GM21381 (cell line): ENCODE measurements around the gene PKN1.
"Not testable (repeated sequence)": the region's sequence is repeated elsewhere in the genome, so short reads cannot be mapped to it uniquely, and the experiment has no call there.

Experiments used
- ATAC-seq: cut with Tn5 transposase; IDR thresholded peaks from one replicate; pipeline ENCODE4 v1.9.1; 2021; ENCODE audit warnings: mild to moderate bottlenecking, moderate library complexity; ENCODE audit not compliant: unreplicated experiment

The PKN1 gene

GRCh38 chr19:14452303-14452702 lies 19.2 kb downstream of the PKN1 start:
- not testable (repeated sequence) for ATAC-seq

- ATAC-seq = no peak
Measured at GRCh38 chr19:14459703-14460102, 26.6 kb downstream of the PKN1 start.

GRCh38 chr19:14460935-14461334 lies 27.8 kb downstream of the PKN1 start:
- ATAC-seq = no peak

- ATAC-seq = not testable (repeated sequence)
Measured at GRCh38 chr19:14462401-14462800, 29.3 kb downstream of the PKN1 start.

- ATAC-seq = no peak
Measured at GRCh38 chr19:14463747-14464146, 30.6 kb downstream of the PKN1 start.

- ATAC-seq = no peak
Measured at GRCh38 chr19:14467391-14467790, 34.3 kb downstream of the PKN1 start.

GRCh38 chr19:14467816-14468215 lies 34.7 kb downstream of the PKN1 start:
- ATAC-seq = no peak

- no peak for ATAC-seq
Measured at GRCh38 chr19:14470031-14470876, 37.1 kb downstream of the PKN1 start.

- no peak for ATAC-seq
Measured at GRCh38 chr19:14471436-14472187, 38.5 kb downstream of the PKN1 start.

GRCh38 chr19:14472202-14472938 lies 39.3 kb downstream of the PKN1 start:
- ATAC-seq = no peak

GRCh38 chr19:14473073-14473977 lies 40.2 kb downstream of the PKN1 start:
- ATAC-seq = no peak

GRCh38 chr19:14473978-14474578 lies 41.0 kb downstream of the PKN1 start:
- ATAC-seq = no peak

- ATAC-seq = no peak
Measured at GRCh38 chr19:14474827-14475226, 41.7 kb downstream of the PKN1 start.

- no peak for ATAC-seq
Measured at GRCh38 chr19:14475251-14476073, 42.4 kb downstream of the PKN1 start, which contains the start of gene PTGER1. Gene PTGER1, minus strand, starts transcription at chr19:14475354. Its CDS starts 1,034 bp downstream, at chr19:14474320.

- no peak for ATAC-seq
Measured at GRCh38 chr19:14476327-14476672, 43.2 kb downstream of the PKN1 start.

GRCh38 chr19:14476673-14477401 lies 43.7 kb downstream of the PKN1 start:
- no peak for ATAC-seq

GRCh38 chr19:14477418-14478112 lies 44.5 kb downstream of the PKN1 start:
- no peak for ATAC-seq

- ATAC-seq = no peak
Measured at GRCh38 chr19:14478113-14478545, 45.0 kb downstream of the PKN1 start.
